ENCODE results near the gene ZNF678.

- TF ChIP-seq POLR2AphosphoS5 (IDR thresholded peaks at IDR 0.05) (no peak), CTCF (IDR thresholded peaks at IDR 0.05) (no peak), EP300 (IDR thresholded peaks at IDR 0.05) (no peak), POLR2A (IDR thresholded peaks at IDR 0.05) (no peak)
Measured at GRCh38 chr1:227548119-227548397, 15.3 kb upstream of the ZNF678 start.

Data from gastroesophageal sphincter (tissue), 3 donors.